G401 (cell line): ENCODE data around the gene MPRIP. TPM values are rescaled to one million over a fixed set of nuclear protein-coding genes. Genes with fewer than 3 reads are reported as not detected.
"Not testable (repeated sequence)": the region's sequence is repeated elsewhere in the genome, so short reads cannot be mapped to it uniquely, and the experiment has no call there.

Source experiments
- DNase-seq: peaks from one replicate; pipeline ENCODE4 v3.0.0-alpha.2; 2015; ENCODE audit warnings: low spot score
- in situ Hi-C: cut with HindIII; loops from 2 replicates; pipeline ENCODE4 v1.10.0; 2016; ENCODE audit warnings: low sequenced_read_pairs, mixed read lengths
- total RNA-seq: library from RNA; depleted of rRNA; stranded (reverse); fragments of >200 nt; shearing (Covaris generic); gene quantifications from 2 replicates; pipeline ENCODE4 v1.2.3, GENCODE V29; 2014

Gene MPRIP
- total RNA-seq, 1 experiment from 2014 or later = 97.1 TPM

GRCh38 chr17:17150448-17150800, 108.2 kb downstream of the MPRIP start:
- DNase-seq = no peak
- in situ Hi-C loops = no loop called here

- DNase-seq = no peak
- in situ Hi-C loops = no loop called here
These were observed 108.8 kb downstream of the MPRIP start for GRCh38 chr17:17151055-17151454.

- in situ Hi-C loops = no loop called here
- no peak for DNase-seq
These were observed 109.3 kb downstream of the MPRIP start for GRCh38 chr17:17151541-17151940.

- in situ Hi-C loops = no loop called here
- DNase-seq = peak; percentile 62
These were observed 109.7 kb downstream of the MPRIP start for GRCh38 chr17:17151962-17152361.

GRCh38 chr17:17152385-17152784, 110.1 kb downstream of the MPRIP start:
- DNase-seq = no peak
- in situ Hi-C loops = no loop called here

GRCh38 chr17:17153071-17153470, 110.8 kb downstream of the MPRIP start:
- no peak for DNase-seq
- in situ Hi-C loops = no loop called here

GRCh38 chr17:17153709-17154108, 111.5 kb downstream of the MPRIP start:
- in situ Hi-C loops = no loop called here
- DNase-seq = no peak

- in situ Hi-C loops = no loop called here
- DNase-seq = peak; percentile 70
These were observed 112.3 kb downstream of the MPRIP start for GRCh38 chr17:17154556-17154955.

- in situ Hi-C loops = no loop called here
- no peak for DNase-seq
These were observed 112.7 kb downstream of the MPRIP start for GRCh38 chr17:17154981-17155380.

- in situ Hi-C loops = no loop called here
- no peak for DNase-seq
These were observed 113.3 kb downstream of the MPRIP start for GRCh38 chr17:17155568-17155967.

GRCh38 chr17:17156107-17156506, 113.8 kb downstream of the MPRIP start:
- DNase-seq = no peak
- in situ Hi-C loops = no loop called here

- in situ Hi-C loops = no loop called here
These were observed 114.3 kb downstream of the MPRIP start for GRCh38 chr17:17156511-17156910.

GRCh38 chr17:17157041-17157440, 114.8 kb downstream of the MPRIP start:
- in situ Hi-C loops = no loop called here
- peak; percentile 84 for DNase-seq

More at GRCh38 chr17:17156511-17156910, 114.3 kb downstream of the MPRIP start:
- DNase-seq = no peak

- in situ Hi-C loops = not testable (repeated sequence)
These were observed 116.2 kb downstream of the MPRIP start for GRCh38 chr17:17158506-17158905.

GRCh38 chr17:17159571-17159970, 117.3 kb downstream of the MPRIP start:
- DNase-seq = no peak
- in situ Hi-C loops = no loop called here

More at GRCh38 chr17:17158506-17158905, 116.2 kb downstream of the MPRIP start:
- not testable (repeated sequence) for DNase-seq

GRCh38 chr17:17161121-17161520, 118.9 kb downstream of the MPRIP start:
- in situ Hi-C loops = no loop called here

GRCh38 chr17:17161759-17162158, 119.5 kb downstream of the MPRIP start:
- no peak for DNase-seq
- in situ Hi-C loops = no loop called here

More at GRCh38 chr17:17161121-17161520, 118.9 kb downstream of the MPRIP start:
- DNase-seq = no peak

GRCh38 chr17:17164156-17164555, 121.9 kb downstream of the MPRIP start:
- no peak for DNase-seq
- in situ Hi-C loops = no loop called here

GRCh38 chr17:17164676-17165075, 122.4 kb downstream of the MPRIP start:
- in situ Hi-C loops = no loop called here

GRCh38 chr17:17165666-17166308, 123.5 kb downstream of the MPRIP start:
- no peak for DNase-seq
- in situ Hi-C loops = no loop called here

More at GRCh38 chr17:17164676-17165075, 122.4 kb downstream of the MPRIP start:
- no peak for DNase-seq

- in situ Hi-C loops = no loop called here
- no peak for DNase-seq
These were observed 124.2 kb downstream of the MPRIP start for GRCh38 chr17:17166446-17166845.
